ENCODE data around the gene HES7. TPM values are rescaled to one million over a fixed set of nuclear protein-coding genes. Genes with fewer than 3 reads are reported as not detected.

Gene HES7
- total and polyA plus RNA-seq, 9 of the 15 experiments (the other 6 are each of a cell fraction or from before 2014, with no cell fraction given): 0.03 to 1.7 (median 0.14) TPM; not detected in 1

DNA sequence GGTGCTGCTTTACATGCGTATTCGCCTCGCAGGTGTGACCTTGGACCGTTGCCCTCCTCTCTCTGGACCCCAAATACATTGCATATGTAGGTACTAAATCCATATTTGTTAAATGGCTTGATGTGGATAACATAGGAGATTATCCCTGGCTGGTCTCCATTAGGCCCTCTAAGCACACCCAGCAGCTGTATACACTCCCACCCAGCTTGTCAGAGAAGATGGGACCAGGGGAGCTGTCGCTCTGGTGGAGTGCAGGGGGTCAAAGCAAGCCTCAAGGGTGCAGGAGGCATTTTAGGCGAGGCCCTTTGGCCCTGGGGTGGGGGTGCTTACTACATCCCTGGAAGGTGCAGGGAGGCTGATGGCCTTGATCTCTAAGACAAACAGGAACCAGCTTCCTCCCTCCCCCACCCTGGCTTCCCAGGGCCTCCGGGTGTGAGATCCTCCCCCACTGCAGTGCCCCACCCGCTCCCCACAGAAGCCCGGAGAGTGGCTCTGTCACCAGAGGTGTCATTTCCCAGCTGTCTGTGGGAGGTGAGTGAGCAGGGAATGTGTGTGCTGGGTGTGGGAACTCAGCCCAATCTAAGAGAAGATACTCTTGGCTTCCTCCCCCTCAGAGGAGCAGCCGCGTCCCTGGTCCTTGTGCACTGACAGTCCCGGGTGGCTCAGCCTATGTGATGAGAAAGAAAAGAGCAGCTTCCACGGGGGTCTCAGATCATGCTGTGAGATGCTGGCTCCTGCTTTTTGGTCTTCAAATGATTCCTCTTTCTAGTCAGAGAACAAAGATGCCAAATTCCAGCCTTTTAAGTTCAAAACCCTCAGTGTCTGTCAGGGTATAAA, 40.3 kb upstream of the HES7 start (continued):
- TF ChIP-seq, protein P1, sequence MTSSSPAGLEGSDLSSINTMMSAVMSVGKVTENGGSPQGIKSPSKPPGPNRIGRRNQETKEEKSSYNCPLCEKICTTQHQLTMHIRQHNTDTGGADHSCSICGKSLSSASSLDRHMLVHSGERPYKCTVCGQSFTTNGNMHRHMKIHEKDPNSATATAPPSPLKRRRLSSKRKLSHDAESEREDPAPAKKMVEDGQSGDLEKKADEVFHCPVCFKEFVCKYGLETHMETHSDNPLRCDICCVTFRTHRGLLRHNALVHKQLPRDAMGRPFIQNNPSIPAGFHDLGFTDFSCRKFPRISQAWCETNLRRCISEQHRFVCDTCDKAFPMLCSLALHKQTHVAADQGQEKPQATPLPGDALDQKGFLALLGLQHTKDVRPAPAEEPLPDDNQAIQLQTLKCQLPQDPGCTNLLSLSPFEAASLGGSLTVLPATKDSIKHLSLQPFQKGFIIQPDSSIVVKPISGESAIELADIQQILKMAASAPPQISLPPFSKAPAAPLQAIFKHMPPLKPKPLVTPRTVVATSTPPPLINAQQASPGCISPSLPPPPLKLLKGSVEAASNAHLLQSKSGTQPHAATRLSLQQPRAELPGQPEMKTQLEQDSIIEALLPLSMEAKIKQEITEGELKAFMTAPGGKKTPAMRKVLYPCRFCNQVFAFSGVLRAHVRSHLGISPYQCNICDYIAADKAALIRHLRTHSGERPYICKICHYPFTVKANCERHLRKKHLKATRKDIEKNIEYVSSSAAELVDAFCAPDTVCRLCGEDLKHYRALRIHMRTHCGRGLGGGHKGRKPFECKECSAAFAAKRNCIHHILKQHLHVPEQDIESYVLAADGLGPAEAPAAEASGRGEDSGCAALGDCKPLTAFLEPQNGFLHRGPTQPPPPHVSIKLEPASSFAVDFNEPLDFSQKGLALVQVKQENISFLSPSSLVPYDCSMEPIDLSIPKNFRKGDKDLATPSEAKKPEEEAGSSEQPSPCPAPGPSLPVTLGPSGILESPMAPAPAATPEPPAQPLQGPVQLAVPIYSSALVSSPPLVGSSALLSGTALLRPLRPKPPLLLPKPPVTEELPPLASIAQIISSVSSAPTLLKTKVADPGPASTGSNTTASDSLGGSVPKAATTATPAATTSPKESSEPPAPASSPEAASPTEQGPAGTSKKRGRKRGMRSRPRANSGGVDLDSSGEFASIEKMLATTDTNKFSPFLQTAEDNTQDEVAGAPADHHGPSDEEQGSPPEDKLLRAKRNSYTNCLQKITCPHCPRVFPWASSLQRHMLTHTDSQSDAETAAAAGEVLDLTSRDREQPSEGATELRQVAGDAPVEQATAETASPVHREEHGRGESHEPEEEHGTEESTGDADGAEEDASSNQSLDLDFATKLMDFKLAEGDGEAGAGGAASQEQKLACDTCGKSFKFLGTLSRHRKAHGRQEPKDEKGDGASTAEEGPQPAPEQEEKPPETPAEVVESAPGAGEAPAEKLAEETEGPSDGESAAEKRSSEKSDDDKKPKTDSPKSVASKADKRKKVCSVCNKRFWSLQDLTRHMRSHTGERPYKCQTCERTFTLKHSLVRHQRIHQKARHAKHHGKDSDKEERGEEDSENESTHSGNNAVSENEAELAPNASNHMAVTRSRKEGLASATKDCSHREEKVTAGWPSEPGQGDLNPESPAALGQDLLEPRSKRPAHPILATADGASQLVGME (CRISPR knock-in tag; IDR thresholded peaks at IDR 0.05): no peak
- TF ChIP-seq FOXJ2 (tag; IDR thresholded peaks at IDR 0.05): no peak
- TF ChIP-seq ZNF639 (CRISPR knock-in tag; conservative IDR thresholded peaks at IDR 0.05 in 1 of 2, IDR thresholded peaks at IDR 0.05 in 1 of 2): peak in 1 of 2 experiments; percentile 52; a peak in 1 of 4 replicates
- TF ChIP-seq, protein P2, sequence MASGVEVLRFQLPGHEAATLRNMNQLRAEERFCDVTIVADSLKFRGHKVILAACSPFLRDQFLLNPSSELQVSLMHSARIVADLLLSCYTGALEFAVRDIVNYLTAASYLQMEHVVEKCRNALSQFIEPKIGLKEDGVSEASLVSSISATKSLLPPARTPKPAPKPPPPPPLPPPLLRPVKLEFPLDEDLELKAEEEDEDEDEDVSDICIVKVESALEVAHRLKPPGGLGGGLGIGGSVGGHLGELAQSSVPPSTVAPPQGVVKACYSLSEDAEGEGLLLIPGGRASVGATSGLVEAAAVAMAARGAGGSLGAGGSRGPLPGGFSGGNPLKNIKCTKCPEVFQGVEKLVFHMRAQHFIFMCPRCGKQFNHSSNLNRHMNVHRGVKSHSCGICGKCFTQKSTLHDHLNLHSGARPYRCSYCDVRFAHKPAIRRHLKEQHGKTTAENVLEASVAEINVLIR (CRISPR knock-in tag; IDR thresholded peaks at IDR 0.05): no peak
- no peak for TF ChIP-seq ZNF146 (CRISPR knock-in tag; IDR thresholded peaks at IDR 0.05; ENCODE audit: unreplicated experiment)
- TF ChIP-seq RNF2 (IDR thresholded peaks at IDR 0.05): peak; percentile 93
- peak in 1 of 3 experiments; percentile 34 for TF ChIP-seq YY1 (IDR thresholded peaks at IDR 0.05; ENCODE audit: borderline replicate concordance in 1 of 3, control insufficient read depth in 1 of 3, extremely low read depth in 1 of 3, insufficient read depth in 3 of 3, insufficient read length in 1 of 3, insufficient replicate concordance in 2 of 3, low read depth in 1 of 3, low read length in 2 of 3)
- TF ChIP-seq POLR2AphosphoS2 (IDR thresholded peaks at IDR 0.05; ENCODE audit: low read length): no peak

All from K562 (cell line).